Skeletal muscle satellite cell (primary cell): ENCODE measurements around the gene MYBPC3.

Experiments used
- H3K27me3 ChIP-seq: 2 replicates; pipeline ENCODE4 v1.7.0; 2013; ENCODE audit warnings: low read length; ENCODE audit not compliant: control insufficient read depth, insufficient read depth
- H3K36me3 ChIP-seq: 2 replicates; pipeline ENCODE4 v1.7.0; 2013; ENCODE audit warnings: mild to moderate bottlenecking, control low read depth, low read length; ENCODE audit not compliant: insufficient read depth
- H3K4me1 ChIP-seq: 2 replicates; pipeline ENCODE4 v1.7.0; 2013; ENCODE audit warnings: low read length; ENCODE audit not compliant: control insufficient read depth, insufficient read depth
- H3K4me2 ChIP-seq: 2 replicates; pipeline ENCODE4 v1.7.0; 2013; ENCODE audit warnings: mild to moderate bottlenecking, low read length
- H3K4me3 ChIP-seq: 2 replicates; pipeline ENCODE4 v1.7.0; 2013; ENCODE audit warnings: low read length
- H3K9ac ChIP-seq: 2 replicates; pipeline ENCODE4 v1.7.0; 2013; ENCODE audit warnings: mild to moderate bottlenecking, low read depth, low read length, moderate library complexity
- H3K9me3 ChIP-seq: replicated peaks from 2 replicates; pipeline ENCODE4 v1.7.0; 2013; ENCODE audit warnings: mild to moderate bottlenecking, control low read depth, low read length

The MYBPC3 gene

DNA sequence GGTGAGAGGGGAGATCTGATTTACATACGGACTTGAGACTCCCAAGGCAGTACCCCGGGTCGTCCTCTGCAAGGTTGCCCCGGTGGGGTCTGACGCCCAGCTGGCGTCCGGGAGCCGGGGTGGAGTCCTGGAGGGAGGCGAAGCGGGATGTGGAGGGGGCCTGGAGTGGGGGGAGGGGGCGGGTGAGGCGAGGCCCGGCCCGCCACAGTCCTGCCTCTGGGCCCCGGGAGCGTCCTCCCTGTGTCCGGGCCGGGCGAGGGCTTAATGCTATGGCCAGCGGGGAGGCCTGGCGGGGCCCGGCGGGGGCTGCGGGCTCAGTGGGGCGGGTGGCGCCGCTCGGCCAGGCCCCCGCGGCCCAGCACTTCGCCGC, 2.4 kb upstream of the MYBPC3 start:
- Histone ChIP-seq H3K9me3 (no peaks in the 10 kb centered on the region), H3K4me3 (no peak overlapping the region), H3K9ac (peak overlapping the region; percentile 27), H3K36me3 (no peaks in the 10 kb centered on the region), H3K4me2 (peak overlapping the region; percentile 79), H3K27me3 (no peaks in the 10 kb centered on the region), H3K4me1 (no peaks in the 10 kb centered on the region)

- Histone ChIP-seq H3K4me2 (no peak overlapping the region), H3K9me3 (no peaks in the 10 kb centered on the region), H3K27me3 (no peaks in the 10 kb centered on the region), H3K4me3 (no peak overlapping the region), H3K36me3 (no peaks in the 10 kb centered on the region), H3K9ac (no peak overlapping the region), H3K4me1 (no peaks in the 10 kb centered on the region)
Observed at GRCh38 chr11:47353978-47354774, 1.7 kb upstream of the MYBPC3 start.

DNA sequence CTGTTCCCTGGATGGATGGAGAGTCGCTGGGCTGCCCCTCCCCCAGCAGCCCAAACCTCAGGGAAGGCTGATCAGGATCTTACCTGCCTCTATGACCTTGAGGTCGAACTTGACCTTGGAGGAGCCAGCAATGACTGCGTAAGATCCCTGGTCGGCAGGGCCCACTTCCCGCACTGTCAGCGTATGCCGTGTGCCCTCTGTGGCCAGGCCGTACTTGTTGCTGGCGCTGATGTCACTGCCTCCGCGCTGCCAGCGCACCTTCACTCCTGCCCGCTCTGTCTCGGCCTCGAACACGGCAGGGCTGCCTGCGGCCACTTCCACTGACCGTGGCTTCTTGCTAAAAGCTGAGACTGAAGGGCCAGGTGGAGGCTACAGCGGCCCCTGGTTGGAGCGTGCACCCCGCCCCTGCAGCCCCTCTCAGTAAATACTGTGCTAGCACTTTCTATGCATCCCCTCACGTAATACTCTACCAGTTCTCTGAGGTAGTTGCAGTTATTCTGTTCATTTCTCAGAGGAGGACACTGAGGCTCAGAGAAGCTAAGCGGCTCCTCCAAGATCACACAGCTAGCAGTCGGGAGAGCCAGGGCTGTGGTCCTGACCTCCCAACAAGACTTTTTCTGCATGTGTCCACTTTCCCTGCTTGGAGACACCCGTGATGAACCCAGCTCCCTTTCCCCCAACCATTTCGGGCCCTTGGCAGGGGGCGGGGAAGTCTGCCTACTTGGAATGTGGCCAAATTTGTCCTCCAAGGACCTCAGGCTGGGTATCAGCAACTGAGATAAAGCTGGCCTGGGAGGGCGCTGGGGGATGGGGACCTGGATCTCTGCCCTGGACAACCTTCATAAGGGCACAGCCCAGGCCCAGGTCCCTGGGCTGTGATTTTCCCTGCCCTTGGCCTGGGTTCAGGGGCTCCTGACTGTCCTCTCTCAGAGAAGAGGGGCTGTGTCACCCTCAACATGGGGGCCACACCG, 1.1 kb downstream of the MYBPC3 start:
- Histone ChIP-seq H3K4me1 (no peaks in the 10 kb centered on the region), H3K36me3 (no peaks in the 10 kb centered on the region), H3K27me3 (peaks cover 14% of the 10 kb centered on the region), H3K9ac (no peak overlapping the region), H3K9me3 (no peaks in the 10 kb centered on the region), H3K4me3 (no peak overlapping the region), H3K4me2 (no peak overlapping the region)

DNA sequence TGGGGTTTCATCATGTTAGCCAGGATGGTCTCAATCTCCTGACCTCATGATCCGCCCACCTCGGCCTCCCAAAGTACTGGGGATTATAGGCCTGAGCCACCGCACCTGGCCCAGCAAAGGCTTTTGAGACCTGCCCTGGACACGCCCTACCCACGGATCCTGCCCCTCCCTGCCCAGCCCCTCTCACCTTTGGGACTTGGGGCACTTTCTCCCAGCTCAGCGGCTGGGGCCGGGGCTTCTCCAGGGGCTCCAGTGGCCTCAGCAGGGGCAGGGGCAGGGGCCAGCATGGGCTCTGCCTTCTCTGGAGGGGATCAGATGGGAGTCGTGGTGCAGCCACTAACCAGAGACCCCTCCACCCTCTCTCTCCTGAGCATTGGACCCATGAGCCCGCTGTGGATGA, 2.2 kb downstream of the MYBPC3 start:
- H3K4me1 ChIP-seq, result no peaks in the 10 kb centered on the region
- no peak overlapping the region for H3K4me3 ChIP-seq
- H3K9me3 ChIP-seq, result no peaks in the 10 kb centered on the region
- no peaks in the 10 kb centered on the region for H3K36me3 ChIP-seq
- H3K27me3 ChIP-seq, result peaks cover 24% of the 10 kb centered on the region
- H3K4me2 ChIP-seq, result no peak overlapping the region
- no peak overlapping the region for H3K9ac ChIP-seq

GRCh38 chr11:47349521-47350095, 2.9 kb downstream of the MYBPC3 start:
- Histone ChIP-seq H3K36me3 (no peaks in the 10 kb centered on the region), H3K9ac (no peak overlapping the region), H3K4me2 (no peak overlapping the region)

GRCh38 chr11:47348859-47349258, 3.6 kb downstream of the MYBPC3 start:
- no peak overlapping the region for H3K4me3 ChIP-seq
- no peaks in the 10 kb centered on the region for H3K9me3 ChIP-seq
- peaks cover 31% of the 10 kb centered on the region for H3K27me3 ChIP-seq
- H3K4me1 ChIP-seq, result no peaks in the 10 kb centered on the region
- no peak overlapping the region for H3K9ac ChIP-seq
- H3K4me2 ChIP-seq, result no peak overlapping the region
- H3K36me3 ChIP-seq, result no peaks in the 10 kb centered on the region

More at GRCh38 chr11:47349521-47350095, 2.9 kb downstream of the MYBPC3 start:
- no peaks in the 10 kb centered on the region for H3K4me1 ChIP-seq
- peaks cover 29% of the 10 kb centered on the region for H3K27me3 ChIP-seq
- no peak overlapping the region for H3K4me3 ChIP-seq
- no peaks in the 10 kb centered on the region for H3K9me3 ChIP-seq

GRCh38 chr11:47348131-47348802, 4.2 kb downstream of the MYBPC3 start:
- no peak overlapping the region for H3K9ac ChIP-seq
- H3K9me3 ChIP-seq, result no peaks in the 10 kb centered on the region
- H3K4me1 ChIP-seq, result no peaks in the 10 kb centered on the region
- H3K4me3 ChIP-seq, result no peak overlapping the region
- H3K27me3 ChIP-seq, result peaks cover 31% of the 10 kb centered on the region
- H3K4me2 ChIP-seq, result no peak overlapping the region
- no peaks in the 10 kb centered on the region for H3K36me3 ChIP-seq

DNA sequence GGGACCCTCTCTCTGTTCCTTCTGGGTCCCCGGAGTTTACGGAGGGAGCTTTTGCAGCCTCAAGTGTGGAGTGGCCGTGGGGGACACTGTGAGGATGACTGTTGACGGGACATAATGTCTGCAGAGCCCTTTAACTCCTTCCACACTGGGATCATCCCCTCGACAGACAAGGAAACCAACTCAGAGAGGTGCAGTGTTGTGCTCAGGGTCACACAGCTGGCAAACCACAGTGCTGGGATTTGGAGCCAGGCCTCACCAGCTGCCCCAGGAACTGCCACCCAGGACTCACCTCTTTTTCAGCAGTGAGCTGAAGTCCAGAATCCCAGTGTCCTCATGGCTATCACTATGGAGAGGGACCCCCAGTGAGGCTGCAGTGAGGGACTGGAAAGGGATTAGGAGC, 5.4 kb downstream of the MYBPC3 start:
- no peaks in the 10 kb centered on the region for H3K36me3 ChIP-seq
- H3K4me3 ChIP-seq, result no peak overlapping the region
- H3K9ac ChIP-seq, result no peak overlapping the region
- no peaks in the 10 kb centered on the region for H3K4me1 ChIP-seq
- no peak overlapping the region for H3K4me2 ChIP-seq
- H3K9me3 ChIP-seq, result no peaks in the 10 kb centered on the region
- peaks cover 31% of the 10 kb centered on the region for H3K27me3 ChIP-seq

DNA sequence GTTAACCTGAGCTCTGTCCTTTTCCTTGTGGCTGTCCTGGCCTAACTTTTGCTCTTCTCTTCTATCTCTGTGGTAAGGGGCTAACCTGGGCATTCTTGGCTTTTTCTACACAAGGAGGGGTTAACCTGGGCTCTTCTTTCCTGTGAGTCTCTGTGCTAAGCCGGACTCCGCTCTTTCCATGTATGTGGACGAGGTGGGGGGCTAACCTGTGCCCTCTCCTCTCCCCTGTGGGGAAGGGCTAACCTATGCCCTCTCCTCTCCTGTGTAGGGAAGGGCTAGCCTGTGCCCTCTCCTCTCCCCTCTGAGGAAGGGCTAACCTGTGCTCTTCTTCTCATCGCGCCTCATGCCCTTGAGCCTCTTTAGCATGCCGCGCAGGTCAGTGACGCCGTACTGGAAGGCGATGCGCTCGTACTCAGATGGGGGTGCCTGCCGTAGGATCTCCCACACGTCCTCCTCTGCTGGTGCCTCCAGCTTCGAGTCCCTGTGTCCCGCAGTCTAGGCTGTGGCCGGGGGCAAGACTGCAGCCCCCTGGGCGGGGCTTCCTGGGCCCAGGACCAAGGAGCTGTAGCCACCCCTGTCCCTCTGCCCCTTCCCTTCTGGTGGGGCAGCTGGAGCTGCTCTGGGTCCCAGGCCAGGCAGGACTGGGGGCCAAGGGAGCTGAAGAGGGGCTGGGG, 6.5 kb downstream of the MYBPC3 start:
- Histone ChIP-seq H3K4me1 (no peaks in the 10 kb centered on the region), H3K4me3 (no peak overlapping the region), H3K27me3 (peaks cover 37% of the 10 kb centered on the region), H3K36me3 (no peaks in the 10 kb centered on the region), H3K4me2 (no peak overlapping the region), H3K9ac (no peak overlapping the region), H3K9me3 (no peaks in the 10 kb centered on the region)

DNA sequence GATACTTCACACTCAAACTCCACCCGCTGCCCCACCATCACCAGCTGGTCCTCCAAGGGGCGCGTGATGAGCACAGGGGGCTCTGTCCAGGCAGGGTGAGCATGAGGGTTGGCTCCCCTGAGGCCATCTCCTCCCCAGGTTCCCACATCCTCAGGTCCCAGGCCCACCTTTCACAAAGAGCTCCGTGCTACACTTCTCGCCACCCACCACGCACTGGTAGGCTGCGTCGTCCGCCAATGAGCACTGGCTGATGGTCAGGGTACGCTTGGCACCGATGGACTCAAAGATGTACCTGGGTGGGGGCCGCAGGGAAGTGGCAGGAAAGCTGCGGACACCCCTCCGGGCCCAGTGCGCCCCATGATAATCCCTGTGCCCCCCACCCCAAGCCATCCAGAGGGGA, 9.6 kb downstream of the MYBPC3 start:
- no peaks in the 10 kb centered on the region for H3K36me3 ChIP-seq
- H3K27me3 ChIP-seq, result peaks cover 32% of the 10 kb centered on the region
- H3K4me2 ChIP-seq, result no peak overlapping the region
- no peaks in the 10 kb centered on the region for H3K9me3 ChIP-seq
- no peak overlapping the region for H3K9ac ChIP-seq
- no peak overlapping the region for H3K4me3 ChIP-seq
- H3K4me1 ChIP-seq, result no peaks in the 10 kb centered on the region
